Glutamatergic neuron (in vitro differentiated cells): ENCODE results near the gene CRYZL1. TPM values are rescaled to one million over a fixed set of nuclear protein-coding genes. Genes with fewer than 3 reads are reported as not detected.
A peak's percentile ranks its signal among the peaks of the same experiment; 100 is the strongest.

Experiments
- DNase-seq: peaks from one replicate; pipeline ENCODE4 v3.0.0; 2022
- H3K27ac Mint-ChIP-seq: one replicate; pipeline ENCODE4 v1.8.0; 2020; ENCODE audit warnings: mild to moderate bottlenecking, mixed read lengths, inconsistent platforms; ENCODE audit not compliant: unreplicated experiment
- H3K27me3 Mint-ChIP-seq: one replicate; pipeline ENCODE4 v1.8.0; 2020; ENCODE audit warnings: mild to moderate bottlenecking, moderate library complexity, mixed read lengths, inconsistent platforms; ENCODE audit not compliant: unreplicated experiment
- H3K36me3 Mint-ChIP-seq: one replicate; pipeline ENCODE4 v1.8.0; 2020; ENCODE audit warnings: mild to moderate bottlenecking, mixed read lengths, inconsistent platforms; ENCODE audit not compliant: unreplicated experiment
- H3K4me1 Mint-ChIP-seq: one replicate; pipeline ENCODE4 v1.8.0; 2020; ENCODE audit warnings: mild to moderate bottlenecking, low read depth, mixed read lengths, inconsistent platforms; ENCODE audit not compliant: unreplicated experiment
- H3K4me3 Mint-ChIP-seq: one replicate; pipeline ENCODE4 v1.8.0; 2020; ENCODE audit warnings: mild to moderate bottlenecking, mixed read lengths, inconsistent platforms; ENCODE audit not compliant: unreplicated experiment
- H3K9me3 Mint-ChIP-seq: one replicate; pipeline ENCODE4 v1.8.0; 2020; ENCODE audit warnings: mild to moderate bottlenecking, moderate library complexity, mixed read lengths, inconsistent platforms; ENCODE audit not compliant: unreplicated experiment
- CTCF ChIP-seq: fragments of 200-600 bp; sonication (generic); IDR thresholded peaks from one replicate; pipeline ENCODE4 v1.5.0; 2021; ENCODE audit not compliant: partially characterized antibody, unreplicated experiment
- total RNA-seq: library from RNA; stranded (reverse); fragmentation: NEBNext Ultra II Directional; extraction: Animal tissue kit (Norgen Biotek cat#: 25700); gene quantifications from one replicate; pipeline ENCODE4 v1.2.1, GENCODE V29; 2021; ENCODE audit not compliant: unreplicated experiment

CRYZL1 gene
- total RNA-seq, 1 donor from 2014 or later, result 50.3 TPM

GRCh38 chr21:33549848-33550771, 91.4 kb downstream of the CRYZL1 start:
- TF ChIP-seq CTCF, result no peak

GRCh38 chr21:33546086-33546485, 95.5 kb downstream of the CRYZL1 start:
- H3K27ac Mint-ChIP-seq, result no peak overlapping the region

More at GRCh38 chr21:33549848-33550771, 91.4 kb downstream of the CRYZL1 start:
- Mint-ChIP-seq H3K9me3 (no peaks in the 10 kb centered on the region), H3K4me1 (peaks cover 4% of the 10 kb centered on the region), H3K4me3 (no peak overlapping the region), H3K27me3 (peaks cover 6% of the 10 kb centered on the region), H3K27ac (peak overlapping the region; percentile 4), H3K36me3 (peaks cover 13% of the 10 kb centered on the region)
- DNase-seq, result no peak

GRCh38 chr21:33544451-33545195, 96.9 kb downstream of the CRYZL1 start:
- Mint-ChIP-seq H3K9me3 (peaks cover 15% of the 10 kb centered on the region), H3K4me1 (peaks cover 11% of the 10 kb centered on the region), H3K27me3 (peaks cover 13% of the 10 kb centered on the region), H3K27ac (peak overlapping the region; percentile 87), H3K36me3 (no peaks in the 10 kb centered on the region), H3K4me3 (peak overlapping the region; percentile 100)
- no peak for DNase-seq
- TF ChIP-seq CTCF, result no peak

More at GRCh38 chr21:33546086-33546485, 95.5 kb downstream of the CRYZL1 start:
- H3K27me3 Mint-ChIP-seq, result peaks cover 17% of the 10 kb centered on the region
- DNase-seq, result no peak
- H3K9me3 Mint-ChIP-seq, result peaks cover 15% of the 10 kb centered on the region
- H3K36me3 Mint-ChIP-seq, result no peaks in the 10 kb centered on the region
- TF ChIP-seq CTCF, result no peak
- H3K4me1 Mint-ChIP-seq, result peaks cover 4% of the 10 kb centered on the region
- H3K4me3 Mint-ChIP-seq, result no peak overlapping the region

GRCh38 chr21:33543505-33544129, 97.9 kb downstream of the CRYZL1 start:
- Mint-ChIP-seq H3K36me3 (no peaks in the 10 kb centered on the region), H3K4me1 (peaks cover 11% of the 10 kb centered on the region), H3K4me3 (peak overlapping the region; percentile 100), H3K27ac (peak overlapping the region; percentile 100), H3K27me3 (peaks cover 13% of the 10 kb centered on the region), H3K9me3 (peaks cover 15% of the 10 kb centered on the region)
- DNase-seq, result peak; percentile 86
- TF ChIP-seq CTCF, result no peak
